GM13976 (cell line): ENCODE measurements around the gene GPSM1.
A peak's percentile ranks its signal among the peaks of the same experiment; 100 is the strongest.

Experiments
- DNase-seq: peaks from one replicate; pipeline ENCODE4 v3.0.0; 2012; ENCODE audit warnings: low spot score
- CTCF ChIP-seq: IDR thresholded peaks from 2 replicates; pipeline ENCODE4 v1.5.1; 2012; ENCODE audit warnings: borderline replicate concordance, mild to moderate bottlenecking; ENCODE audit not compliant: insufficient read depth; ENCODE audit errors: extremely low read depth, missing control alignments, control extremely low read depth
- in situ Hi-C: fragments of 300-500 bp; cut with MboI; formaldehyde crosslinking; loops from one replicate; pipeline ENCODE4 v1.12.0; 2022; ENCODE audit warnings: low sequenced_read_pairs, mixed read lengths, inconsistent platforms; ENCODE audit not compliant: unreplicated experiment

The GPSM1 gene

GRCh38 chr9:136327304-136327974 lies at the start of gene GPSM1:
GPSM1 (plus strand) TSS chr9:136327539; CDS start chr9:136327696, 157 bp downstream.
- in situ Hi-C loops = no loop called here
- peak; percentile 67 for DNase-seq
- TF ChIP-seq CTCF = no peak

GRCh38 chr9:136277746-136278145 lies 49.6 kb upstream of the GPSM1 start:
- in situ Hi-C loops = no loop called here
- no peak for TF ChIP-seq CTCF
- no peak for DNase-seq

GRCh38 chr9:136278221-136278620 lies 49.1 kb upstream of the GPSM1 start:
- no peak for DNase-seq
- TF ChIP-seq CTCF = no peak
- in situ Hi-C loops = no loop called here

- DNase-seq = no peak
- no peak for TF ChIP-seq CTCF
- in situ Hi-C loops = no loop called here
Observed at GRCh38 chr9:136278894-136279293, 48.4 kb upstream of the GPSM1 start.

GRCh38 chr9:136279471-136279870 lies 47.9 kb upstream of the GPSM1 start:
- no peak for TF ChIP-seq CTCF
- in situ Hi-C loops = no loop called here

GRCh38 chr9:136280535-136281315 lies 46.6 kb upstream of the GPSM1 start:
- no peak for DNase-seq
- TF ChIP-seq CTCF = no peak
- in situ Hi-C loops = loop anchor here (10.0 kb wide), 1 partner anchor 106 kb away; no protein-coding TSS in a partner anchor

More at GRCh38 chr9:136279471-136279870, 47.9 kb upstream of the GPSM1 start:
- DNase-seq = no peak
